Measurements from ENCODE around the gene SEC14L5.

DNA sequence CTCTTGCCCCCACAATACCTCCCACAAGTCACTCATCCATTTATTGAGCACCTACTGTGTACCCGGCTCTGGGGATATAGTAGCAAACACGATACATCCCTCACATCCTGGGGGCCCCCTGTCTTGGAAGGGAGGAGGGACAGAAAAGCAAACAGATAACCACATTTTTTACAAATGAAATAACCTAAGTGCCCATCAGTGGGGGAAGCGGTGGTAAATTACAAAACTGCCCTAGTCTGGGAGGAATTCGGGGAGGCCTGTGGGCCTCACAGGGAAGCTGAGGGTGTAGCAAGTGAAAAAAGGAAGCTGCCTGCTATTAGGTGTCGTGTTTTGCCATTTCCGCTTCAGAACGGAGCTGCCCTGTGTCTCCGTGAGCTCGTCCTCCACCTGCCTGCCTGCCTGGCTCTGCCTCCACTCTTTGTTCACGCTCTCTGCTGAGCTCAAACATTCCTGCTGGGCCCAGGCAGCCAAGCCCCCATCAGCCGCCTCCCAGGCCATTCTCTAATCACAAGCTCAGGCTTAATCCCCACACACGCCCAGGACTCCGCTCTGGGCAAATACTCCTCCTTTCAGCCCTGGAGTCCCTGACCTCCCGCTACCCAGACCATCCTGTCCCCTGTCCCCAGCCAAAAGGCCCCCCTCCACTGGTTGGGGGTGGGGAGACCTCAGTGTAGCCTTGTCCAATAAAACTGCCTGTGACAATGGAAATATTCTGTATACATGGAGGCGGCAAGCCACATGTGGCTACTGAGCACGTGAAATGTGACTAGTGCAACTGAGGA is 10.2 kb upstream of the SEC14L5 start:
- TF ChIP-seq, protein P1, sequence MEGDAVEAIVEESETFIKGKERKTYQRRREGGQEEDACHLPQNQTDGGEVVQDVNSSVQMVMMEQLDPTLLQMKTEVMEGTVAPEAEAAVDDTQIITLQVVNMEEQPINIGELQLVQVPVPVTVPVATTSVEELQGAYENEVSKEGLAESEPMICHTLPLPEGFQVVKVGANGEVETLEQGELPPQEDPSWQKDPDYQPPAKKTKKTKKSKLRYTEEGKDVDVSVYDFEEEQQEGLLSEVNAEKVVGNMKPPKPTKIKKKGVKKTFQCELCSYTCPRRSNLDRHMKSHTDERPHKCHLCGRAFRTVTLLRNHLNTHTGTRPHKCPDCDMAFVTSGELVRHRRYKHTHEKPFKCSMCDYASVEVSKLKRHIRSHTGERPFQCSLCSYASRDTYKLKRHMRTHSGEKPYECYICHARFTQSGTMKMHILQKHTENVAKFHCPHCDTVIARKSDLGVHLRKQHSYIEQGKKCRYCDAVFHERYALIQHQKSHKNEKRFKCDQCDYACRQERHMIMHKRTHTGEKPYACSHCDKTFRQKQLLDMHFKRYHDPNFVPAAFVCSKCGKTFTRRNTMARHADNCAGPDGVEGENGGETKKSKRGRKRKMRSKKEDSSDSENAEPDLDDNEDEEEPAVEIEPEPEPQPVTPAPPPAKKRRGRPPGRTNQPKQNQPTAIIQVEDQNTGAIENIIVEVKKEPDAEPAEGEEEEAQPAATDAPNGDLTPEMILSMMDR (conservative IDR thresholded peaks at IDR 0.05), result no peak
- no peak for TF ChIP-seq ZFX (IDR thresholded peaks at IDR 0.05)
